Natural killer cell (primary cell): ENCODE measurements around the gene KAZN. TPM values are rescaled to one million over a fixed set of nuclear protein-coding genes. Genes with fewer than 3 reads are reported as not detected.

ENCODE experiments used
- ATAC-seq, 3 donors: fragments of 150-1000 bp in 2 of 3; fragments of 200-7000 bp in 1 of 3; cut with Tn5 transposase; 1 replicate in 1 of 3; 2 replicates in 2 of 3; pipeline ENCODE4 v1.10.0; 2021; ENCODE audit warnings: mild to moderate bottlenecking in 2 of 3, moderate library complexity in 2 of 3
- DNase-seq, 2 donors: peaks; one replicate each; pipeline versions ENCODE4 v3.0.0 to v3.0.0-alpha.2; 2013 to 2021; ENCODE audit warnings: mixed read lengths in 1 of 2
- H3K27ac ChIP-seq: one replicate; pipeline ENCODE4 v1.5.1; 2013; ENCODE audit warnings: mild to moderate bottlenecking, low read length
- H3K27me3 ChIP-seq: one replicate; pipeline ENCODE4 v1.6.1; 2013; ENCODE audit warnings: low read length; ENCODE audit not compliant: control insufficient read depth, insufficient read depth
- H3K36me3 ChIP-seq: one replicate; pipeline ENCODE4 v1.6.1; 2013; ENCODE audit warnings: low read length; ENCODE audit not compliant: control insufficient read depth, insufficient read depth
- H3K4me1 ChIP-seq: one replicate; pipeline ENCODE4 v1.6.1; 2013; ENCODE audit warnings: low read length; ENCODE audit not compliant: control insufficient read depth, insufficient read depth
- H3K4me3 ChIP-seq: one replicate; pipeline ENCODE4 v1.5.1; 2013; ENCODE audit warnings: low read length
- H3K9me3 ChIP-seq: one replicate; pipeline ENCODE4 v1.6.1; 2013; ENCODE audit warnings: low read length; ENCODE audit not compliant: control insufficient read depth, insufficient read depth
- H3K27ac Mint-ChIP-seq, 2 donors: one replicate each; pipeline ENCODE4 v1.8.0; 2022; ENCODE audit warnings: mild to moderate bottlenecking in 2 of 2, mixed read lengths in 2 of 2, moderate library complexity in 1 of 2
- H3K27me3 Mint-ChIP-seq, 2 donors: one replicate each; pipeline ENCODE4 v1.8.0; 2022; ENCODE audit warnings: low read depth in 2 of 2, mixed read lengths in 2 of 2
- H3K36me3 Mint-ChIP-seq: one replicate; pipeline ENCODE4 v1.8.0; 2022; ENCODE audit warnings: mixed read lengths
- H3K4me1 Mint-ChIP-seq, 2 donors: one replicate each; pipeline ENCODE4 v1.8.0; 2022; ENCODE audit warnings: mixed read lengths in 2 of 2
- H3K4me3 Mint-ChIP-seq: one replicate; pipeline ENCODE4 v1.8.0; 2022; ENCODE audit warnings: mild to moderate bottlenecking, moderate library complexity, mixed read lengths
- H3K9me3 Mint-ChIP-seq, 2 donors: one replicate each; pipeline ENCODE4 v1.8.0; 2022; ENCODE audit warnings: mixed read lengths in 2 of 2
- CTCF ChIP-seq: fragments of 200-600 bp; IDR thresholded peaks from one replicate; pipeline ENCODE4 v1.8.0; 2022; ENCODE audit warnings: antibody characterized with exemption
- WGBS: methylation state at CpG from one replicate; pipeline ENCODE4 v1.1.7; 2013; ENCODE audit warnings: missing lambda C conversion rate; ENCODE audit not compliant: insufficient coverage; 5-methylcytosine and 5-hydroxymethylcytosine counted together
- intact Hi-C: fragments of 100-400 bp; cut with micrococcal nuclease; formaldehyde crosslinking; loops from one replicate; pipeline ENCODE4 v1.14.2; 2022
- total RNA-seq, 4 donors: library from RNA; stranded (reverse); fragments of 120-200 nt in 1 of 4; gene quantifications; one replicate each; pipeline versions ENCODE4 v1.2.3 to v1.2.4, GENCODE V29; 2013 to 2022

Gene KAZN
- total RNA-seq, 3 donors from 2014 or later (not counting 1 experiment from before 2014, with no cell fraction given): 1.2 to 2.0 (median 1.7) TPM

GRCh38 chr1:14897080-14897449, 298.6 kb downstream of the KAZN start:
- Mint-ChIP-seq H3K36me3 (no peaks in the 10 kb centered on the region), H3K27ac (no peak overlapping the region), H3K9me3 (no peaks in the 10 kb centered on the region), H3K4me3 (no peak overlapping the region), H3K4me1 (no peaks in the 10 kb centered on the region), H3K27me3 (peaks cover 27 to 29% of the 10 kb centered on the region in 2 donors)
- no peak overlapping the region for H3K4me3 ChIP-seq
- intact Hi-C loops: no loop called here
- TF ChIP-seq CTCF: no peak
- no peaks in the 10 kb centered on the region for H3K27me3 ChIP-seq
- H3K4me1 ChIP-seq: no peaks in the 10 kb centered on the region
- no peaks in the 10 kb centered on the region for H3K9me3 ChIP-seq
- no peaks in the 10 kb centered on the region for H3K36me3 ChIP-seq
- no peak for ATAC-seq
- no peak for DNase-seq
- H3K27ac ChIP-seq: no peak overlapping the region

GRCh38 chr1:14897547-14897946, 299.1 kb downstream of the KAZN start:
- H3K27ac Mint-ChIP-seq: no peak overlapping the region
- no peak for ATAC-seq
- 87% methylated on average over 3 of the region's 4 CpGs for WGBS
- H3K36me3 ChIP-seq: no peaks in the 10 kb centered on the region
- intact Hi-C loops: no loop called here
- H3K27ac ChIP-seq: no peak overlapping the region
- no peak for DNase-seq
- no peak for TF ChIP-seq CTCF
- H3K4me1 ChIP-seq: no peaks in the 10 kb centered on the region
- no peaks in the 10 kb centered on the region for H3K36me3 Mint-ChIP-seq
- no peaks in the 10 kb centered on the region for H3K9me3 Mint-ChIP-seq
- no peaks in the 10 kb centered on the region for H3K27me3 ChIP-seq
- H3K4me3 Mint-ChIP-seq: no peak overlapping the region
- no peaks in the 10 kb centered on the region for H3K9me3 ChIP-seq
- peaks cover 24 to 25% of the 10 kb centered on the region in 2 donors for H3K27me3 Mint-ChIP-seq
- H3K4me3 ChIP-seq: no peak overlapping the region
- no peaks in the 10 kb centered on the region for H3K4me1 Mint-ChIP-seq

- no peak overlapping the region for H3K27ac ChIP-seq
- no peaks in the 10 kb centered on the region for H3K9me3 ChIP-seq
- no peaks in the 10 kb centered on the region for H3K36me3 Mint-ChIP-seq
- no peaks in the 10 kb centered on the region for H3K36me3 ChIP-seq
- WGBS: 92% methylated on average over 6 of the region's 7 CpGs
- H3K4me3 Mint-ChIP-seq: no peak overlapping the region
- H3K4me1 Mint-ChIP-seq: no peaks in the 10 kb centered on the region
- H3K4me1 ChIP-seq: no peaks in the 10 kb centered on the region
- DNase-seq (no peak), ATAC-seq (no peak)
- H3K27me3 ChIP-seq: no peaks in the 10 kb centered on the region
- H3K27ac Mint-ChIP-seq: no peak overlapping the region
- no peak overlapping the region for H3K4me3 ChIP-seq
- no peak for TF ChIP-seq CTCF
- intact Hi-C loops: no loop called here
- no peaks in the 10 kb centered on the region for H3K9me3 Mint-ChIP-seq
- peaks cover 19 to 22% of the 10 kb centered on the region in 2 donors for H3K27me3 Mint-ChIP-seq
Measured at GRCh38 chr1:14897997-14898645, 299.6 kb downstream of the KAZN start.

GRCh38 chr1:14899686-14900085, 301.2 kb downstream of the KAZN start:
- H3K4me3 Mint-ChIP-seq: no peak overlapping the region

More at GRCh38 chr1:14899686-14900085, 301.2 kb downstream of the KAZN start:
- no peak for TF ChIP-seq CTCF
- DNase-seq (no peak), ATAC-seq (no peak)
- Histone ChIP-seq H3K9me3 (no peaks in the 10 kb centered on the region), H3K27me3 (no peaks in the 10 kb centered on the region), H3K27ac (no peak overlapping the region), H3K4me1 (no peaks in the 10 kb centered on the region), H3K36me3 (no peaks in the 10 kb centered on the region), H3K4me3 (no peak overlapping the region)
- Mint-ChIP-seq H3K36me3 (no peaks in the 10 kb centered on the region), H3K9me3 (no peaks in the 10 kb centered on the region), H3K4me1 (no peaks in the 10 kb centered on the region), H3K27me3 (peaks cover 13 to 14% of the 10 kb centered on the region in 2 donors), H3K27ac (no peak overlapping the region)
- intact Hi-C loops: no loop called here
- WGBS: 80% methylated on average over 11 of the region's 11 CpGs
